H1 (cell line): ENCODE measurements around the gene SOX14. TPM values are rescaled to one million over a fixed set of nuclear protein-coding genes. Genes with fewer than 3 reads are reported as not detected.

Experiments used
- CTCF ChIP-seq, 3 experiments: IDR thresholded peaks; 1 replicate in 2 of 3; 2 replicates in 1 of 3; pipeline versions ENCODE4 v1.5.1 to v1.6.1; 2011; ENCODE audit warnings: low read length in 3 of 3, mild to moderate bottlenecking in 3 of 3, inconsistent platforms in 2 of 3, low read depth in 1 of 3, moderate library complexity in 1 of 3; ENCODE audit not compliant: insufficient read depth in 1 of 3; ENCODE audit errors: control extremely low read depth in 1 of 3
- RAD21 ChIP-seq, 2 experiments: IDR thresholded peaks in 1 of 2; conservative IDR thresholded peaks in 1 of 2; 2 replicates each; pipeline ENCODE4 v1.6.1; 2011; ENCODE audit warnings: low read depth in 2 of 2, low read length in 2 of 2, improper control_type of control experiment in 1 of 2, inconsistent platforms in 1 of 2, mild to moderate bottlenecking in 1 of 2, moderate library complexity in 1 of 2
- polyA plus RNA-seq, 7 experiments: library from polyadenylated mRNA; depleted of rRNA in 3 of 7; stranded (reverse) in 5 of 7; unstranded in 2 of 7; fragments of >200 nt in 5 of 7; fragments of 200-250 nt in 2 of 7; gene quantifications; 1 replicate in 5 of 7; 2 replicates in 1 of 7; 4 replicates in 1 of 7; pipeline versions ENCODE4 v1.2.1 to v1.2.3, GENCODE V29; 2011 to 2013; ENCODE audit warnings: missing spikeins in 2 of 7, mixed read lengths in 2 of 7
- total RNA-seq: library from RNA; stranded (reverse); fragmentation: NEBNext Ultra II Directional; extraction: Animal tissue kit (Norgen Biotek cat#: 25700); gene quantifications from 2 replicates; pipeline ENCODE4 v1.2.1, GENCODE V29; 2021

Gene SOX14
- total and polyA plus RNA-seq, 2 of the 8 experiments (the other 6 are each of a cell fraction or from before 2014, with no cell fraction given), result 0.03 to 0.50 TPM

- TF ChIP-seq CTCF (IDR thresholded peaks at IDR 0.05; ENCODE audit: control extremely low read depth in 1 of 3, insufficient read depth in 1 of 3, low read depth in 1 of 3, low read length in 3 of 3) (peak; percentile 49 to 89 (median 82)), RAD21 (IDR thresholded peaks at IDR 0.05 in 1 of 2, conservative IDR thresholded peaks at IDR 0.05 in 1 of 2; ENCODE audit: low read depth in 2 of 2, low read length in 2 of 2) (peak; percentile 92 to 96)
These were observed 28.6 kb downstream of the SOX14 start (continued) for GRCh38 chr3:137792626-137793271.
